GM08714 (cell line): Measurements from ENCODE around the gene PRDM16.

Source experiments
- H3K4me3 ChIP-seq: fragments of 200-500 bp; sonication (Bioruptor generic); 2 replicates; pipeline ENCODE4 v1.5.1; 2014; ENCODE audit warnings: mild to moderate bottlenecking, low read length, inconsistent platforms
- ZNF274 ChIP-seq: IDR thresholded peaks from 2 replicates; pipeline ENCODE4 v1.6.1; 2012; ENCODE audit warnings: mild to moderate bottlenecking, low read depth, low read length

Gene PRDM16

GRCh38 chr1:3194760-3195479 lies 125.9 kb downstream of the PRDM16 start:
- no peak for TF ChIP-seq ZNF274
- H3K4me3 ChIP-seq: no peak overlapping the region

GRCh38 chr1:3195480-3195815 lies 126.4 kb downstream of the PRDM16 start:
- no peak overlapping the region for H3K4me3 ChIP-seq
- TF ChIP-seq ZNF274: no peak

GRCh38 chr1:3195966-3196515 lies 127.0 kb downstream of the PRDM16 start:
- no peak for TF ChIP-seq ZNF274
- H3K4me3 ChIP-seq: no peak overlapping the region

GRCh38 chr1:3196577-3197245 lies 127.7 kb downstream of the PRDM16 start:
- H3K4me3 ChIP-seq: no peak overlapping the region
- TF ChIP-seq ZNF274: no peak

- no peak for TF ChIP-seq ZNF274
- no peak overlapping the region for H3K4me3 ChIP-seq
Observed at GRCh38 chr1:3197781-3198316, 128.8 kb downstream of the PRDM16 start.

- TF ChIP-seq ZNF274: no peak
- no peak overlapping the region for H3K4me3 ChIP-seq
Observed at GRCh38 chr1:3198371-3199271, 129.6 kb downstream of the PRDM16 start.

- no peak for TF ChIP-seq ZNF274
- no peak overlapping the region for H3K4me3 ChIP-seq
Observed at GRCh38 chr1:3204725-3205124, 135.7 kb downstream of the PRDM16 start.

- no peak for TF ChIP-seq ZNF274
Observed at GRCh38 chr1:3205815-3206214, 136.8 kb downstream of the PRDM16 start.

GRCh38 chr1:3206696-3207095 lies 137.7 kb downstream of the PRDM16 start:
- H3K4me3 ChIP-seq: no peak overlapping the region
- TF ChIP-seq ZNF274: no peak

More at GRCh38 chr1:3205815-3206214, 136.8 kb downstream of the PRDM16 start:
- H3K4me3 ChIP-seq: no peak overlapping the region

GRCh38 chr1:3207217-3207848 lies 138.3 kb downstream of the PRDM16 start:
- TF ChIP-seq ZNF274: no peak

GRCh38 chr1:3208819-3209200 lies 139.8 kb downstream of the PRDM16 start:
- no peak overlapping the region for H3K4me3 ChIP-seq
- TF ChIP-seq ZNF274: no peak

More at GRCh38 chr1:3207217-3207848, 138.3 kb downstream of the PRDM16 start:
- H3K4me3 ChIP-seq: no peak overlapping the region

- no peak overlapping the region for H3K4me3 ChIP-seq
- no peak for TF ChIP-seq ZNF274
Observed at GRCh38 chr1:3209201-3209600, 140.2 kb downstream of the PRDM16 start.

GRCh38 chr1:3211582-3212375 lies 142.8 kb downstream of the PRDM16 start:
- H3K4me3 ChIP-seq: no peak overlapping the region

More at GRCh38 chr1:3211582-3212375, 142.8 kb downstream of the PRDM16 start:
- no peak for TF ChIP-seq ZNF274
